Epidermal melanocyte (primary cell): ENCODE measurements around the gene IPO7.
A peak's percentile ranks its signal among the peaks of the same experiment; 100 is the strongest.
"Not testable (repeated sequence)": the region's sequence is repeated elsewhere in the genome, so short reads cannot be mapped to it uniquely, and the experiment has no call there.

Source experiments
- DNase-seq: peaks from one replicate; pipeline ENCODE4 v3.0.0; 2011; ENCODE audit warnings: low spot score; ENCODE audit not compliant: insufficient read length

The IPO7 gene

GRCh38 chr11:9384535-9385326, at the start of gene IPO7:
Gene IPO7 (plus strand): TSS chr11:9384652. CDS start chr11:9384764, 112 bp downstream.
- DNase-seq = peak; percentile 88

GRCh38 chr11:9341638-9342178, 42.7 kb upstream of the IPO7 start:
- DNase-seq = no peak

GRCh38 chr11:9344061-9344680, 40.3 kb upstream of the IPO7 start:
- DNase-seq = no peak

- no peak for DNase-seq
These were observed 37.4 kb upstream of the IPO7 start for GRCh38 chr11:9347100-9347499.

GRCh38 chr11:9347779-9348178, 36.7 kb upstream of the IPO7 start:
- DNase-seq = not testable (repeated sequence)

- no peak for DNase-seq
These were observed 33.1 kb upstream of the IPO7 start for GRCh38 chr11:9351321-9351881.

- no peak for DNase-seq
These were observed 27.4 kb upstream of the IPO7 start for GRCh38 chr11:9357041-9357440.

- DNase-seq = not testable (repeated sequence)
These were observed 23.4 kb upstream of the IPO7 start for GRCh38 chr11:9360862-9361622.

GRCh38 chr11:9362393-9362863, 22.0 kb upstream of the IPO7 start:
- no peak for DNase-seq

- DNase-seq = peak; percentile 71
These were observed 20.2 kb upstream of the IPO7 start for GRCh38 chr11:9363954-9364912.

- no peak for DNase-seq
These were observed 16.9 kb upstream of the IPO7 start for GRCh38 chr11:9367551-9367950.

GRCh38 chr11:9377036-9377435, 7.4 kb upstream of the IPO7 start:
- DNase-seq = no peak

GRCh38 chr11:9379041-9379440, 5.4 kb upstream of the IPO7 start:
- no peak for DNase-seq

- no peak for DNase-seq
These were observed 3.7 kb upstream of the IPO7 start for GRCh38 chr11:9380773-9381172.

GRCh38 chr11:9385327-9385899, 961 bp downstream of the IPO7 start:
- DNase-seq = no peak

- DNase-seq = no peak
These were observed 1.6 kb downstream of the IPO7 start for GRCh38 chr11:9386086-9386485.

- DNase-seq = no peak
These were observed 2.4 kb downstream of the IPO7 start for GRCh38 chr11:9386901-9387300.

GRCh38 chr11:9396310-9396709, 11.9 kb downstream of the IPO7 start:
- no peak for DNase-seq

- no peak for DNase-seq
These were observed 12.3 kb downstream of the IPO7 start for GRCh38 chr11:9396752-9397151.
